Transverse colon (tissue), 4 donors: ENCODE results near the gene C1orf210. TPM values are rescaled to one million over a fixed set of nuclear protein-coding genes. Genes with fewer than 3 reads are reported as not detected.

Experiments
- DNase-seq: peaks from one replicate; pipeline ENCODE4 v3.0.0-alpha.2; 2019
- H3K27ac ChIP-seq, 4 donors: fragments of 200-600 bp; sonication (generic); 2 replicates each; pipeline ENCODE4 v1.5.1; 2016 to 2018; ENCODE audit warnings: inconsistent platforms in 4 of 4
- H3K27me3 ChIP-seq: fragments of 200-600 bp; sonication (generic); 2 replicates; pipeline ENCODE4 v1.5.1; 2017; ENCODE audit warnings: inconsistent platforms
- H3K36me3 ChIP-seq, 4 donors: fragments of 200-600 bp; sonication (generic); 2 replicates each; pipeline ENCODE4 v1.5.1; 2017 to 2019; ENCODE audit warnings: inconsistent platforms in 4 of 4
- H3K4me1 ChIP-seq, 4 donors: fragments of 200-600 bp; sonication (generic); 2 replicates each; pipeline ENCODE4 v1.5.1; 2017 to 2020; ENCODE audit warnings: inconsistent platforms in 4 of 4
- H3K4me3 ChIP-seq, 4 donors: fragments of 200-600 bp; sonication (generic); 1 replicate in 1 of 4; 2 replicates in 3 of 4; pipeline versions ENCODE4 v1.5.1 to v1.6.1; 2017 to 2019; ENCODE audit warnings: inconsistent platforms in 4 of 4
- H3K9me3 ChIP-seq, 2 donors: fragments of 200-600 bp; sonication (generic); 2 replicates each; pipeline ENCODE4 v1.5.1; 2017 to 2019; ENCODE audit warnings: inconsistent platforms in 2 of 2
- EP300 ChIP-seq: sonication (generic); formaldehyde crosslinking; IDR thresholded peaks from one replicate; pipeline ENCODE4 v1.6.1; 2017; ENCODE audit warnings: antibody characterized with exemption, low read depth
- POLR2A ChIP-seq: fragments of 450-650 bp; IDR thresholded peaks from one replicate; pipeline ENCODE4 v1.6.1; 2016; ENCODE audit warnings: antibody characterized with exemption, mild to moderate bottlenecking, moderate library complexity
- POLR2AphosphoS5 ChIP-seq, 3 donors: sonication (generic); formaldehyde crosslinking; IDR thresholded peaks; one replicate each; pipeline ENCODE4 v1.6.1; 2016; ENCODE audit warnings: antibody characterized with exemption in 3 of 3
- WGBS, 2 donors: methylation state at CpG; one replicate each; pipeline ENCODE4 v1.1.5; 2018; ENCODE audit warnings: low coverage in 1 of 2; 5-methylcytosine and 5-hydroxymethylcytosine counted together
- in situ Hi-C, 4 donors: fragments of 200-750 bp; cut with MboI; loops; one replicate each; pipeline versions ENCODE4 v1.15.0 to v1.15.1; 2017; ENCODE audit warnings: low sequenced_read_pairs in 3 of 4, low pct_ligation_motif_present in 1 of 4, low pct_unique_long_range_greater_than_20kb in 1 of 4
- intact Hi-C: fragments of 100-400 bp; cut with DNase I; formaldehyde crosslinking; loops from one replicate; pipeline ENCODE4 v1.15.1; 2023; ENCODE audit warnings: low total_unique reads
- total RNA-seq, 4 donors: library from RNA; depleted of rRNA; stranded (reverse); fragments of >200 nt; gene quantifications; one replicate each; pipeline ENCODE4 v1.1.0, GENCODE V29; 2016
- TF ChIP-seq, protein P1 (sequence below), 5 experiments: fragments of 200-600 bp in 3 of 5; fragments of 450-650 bp in 2 of 5; sonication (generic) in 3 of 5; IDR thresholded peaks; 1 replicate in 2 of 5; 2 replicates in 3 of 5; pipeline ENCODE4 v1.5.1; 2016 to 2017; ENCODE audit warnings: antibody characterized with exemption in 5 of 5, inconsistent platforms in 3 of 5, mild to moderate bottlenecking in 2 of 5, moderate library complexity in 1 of 5

The C1orf210 gene
- total RNA-seq, 4 donors from 2014 or later, result 43.8 to 100 (median 57.6) TPM

DNA sequence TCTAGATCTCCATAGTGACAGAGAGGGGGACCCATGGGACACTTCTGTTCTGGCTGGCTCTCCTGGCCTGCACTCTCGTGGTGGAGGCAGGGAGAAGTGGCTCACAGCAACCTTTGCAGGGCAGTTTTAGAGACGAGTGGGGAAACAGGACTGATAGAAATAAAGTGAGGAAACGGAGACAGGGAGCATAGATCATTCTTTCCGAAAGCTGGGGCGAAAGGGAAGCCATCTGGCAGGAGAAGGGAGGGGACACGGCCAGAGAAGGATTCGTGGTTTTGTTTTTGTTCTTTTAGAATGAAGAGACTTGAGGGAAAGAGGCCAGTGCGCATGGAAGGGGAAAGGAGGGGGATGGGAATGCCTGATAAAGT lies 18.9 kb upstream of the C1orf210 start:
- Histone ChIP-seq H3K27ac (peak overlapping the region; percentile 56 to 73 (median 68)), H3K4me1 (peaks cover 13 to 35% (median 20%) of the 10 kb centered on the region in 4 donors), H3K9me3 (no peaks in the 10 kb centered on the region), H3K36me3 (no peaks in the 10 kb centered on the region), H3K4me3 (no peak overlapping the region), H3K27me3 (no peaks in the 10 kb centered on the region)
- intact Hi-C loops, result no loop called here
- in situ Hi-C loops, result no loop called here
- TF ChIP-seq, protein P1, sequence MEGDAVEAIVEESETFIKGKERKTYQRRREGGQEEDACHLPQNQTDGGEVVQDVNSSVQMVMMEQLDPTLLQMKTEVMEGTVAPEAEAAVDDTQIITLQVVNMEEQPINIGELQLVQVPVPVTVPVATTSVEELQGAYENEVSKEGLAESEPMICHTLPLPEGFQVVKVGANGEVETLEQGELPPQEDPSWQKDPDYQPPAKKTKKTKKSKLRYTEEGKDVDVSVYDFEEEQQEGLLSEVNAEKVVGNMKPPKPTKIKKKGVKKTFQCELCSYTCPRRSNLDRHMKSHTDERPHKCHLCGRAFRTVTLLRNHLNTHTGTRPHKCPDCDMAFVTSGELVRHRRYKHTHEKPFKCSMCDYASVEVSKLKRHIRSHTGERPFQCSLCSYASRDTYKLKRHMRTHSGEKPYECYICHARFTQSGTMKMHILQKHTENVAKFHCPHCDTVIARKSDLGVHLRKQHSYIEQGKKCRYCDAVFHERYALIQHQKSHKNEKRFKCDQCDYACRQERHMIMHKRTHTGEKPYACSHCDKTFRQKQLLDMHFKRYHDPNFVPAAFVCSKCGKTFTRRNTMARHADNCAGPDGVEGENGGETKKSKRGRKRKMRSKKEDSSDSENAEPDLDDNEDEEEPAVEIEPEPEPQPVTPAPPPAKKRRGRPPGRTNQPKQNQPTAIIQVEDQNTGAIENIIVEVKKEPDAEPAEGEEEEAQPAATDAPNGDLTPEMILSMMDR (IDR thresholded peaks at IDR 0.05), result no peak
- no peak for TF ChIP-seq POLR2AphosphoS5 (IDR thresholded peaks at IDR 0.05)
- no peak for TF ChIP-seq POLR2A
- no peak for TF ChIP-seq EP300
- WGBS, 2 donors, result 58 to 65% methylated on average over 5 to 8 of the region's 8 CpGs
- DNase-seq, result no peak

DNA sequence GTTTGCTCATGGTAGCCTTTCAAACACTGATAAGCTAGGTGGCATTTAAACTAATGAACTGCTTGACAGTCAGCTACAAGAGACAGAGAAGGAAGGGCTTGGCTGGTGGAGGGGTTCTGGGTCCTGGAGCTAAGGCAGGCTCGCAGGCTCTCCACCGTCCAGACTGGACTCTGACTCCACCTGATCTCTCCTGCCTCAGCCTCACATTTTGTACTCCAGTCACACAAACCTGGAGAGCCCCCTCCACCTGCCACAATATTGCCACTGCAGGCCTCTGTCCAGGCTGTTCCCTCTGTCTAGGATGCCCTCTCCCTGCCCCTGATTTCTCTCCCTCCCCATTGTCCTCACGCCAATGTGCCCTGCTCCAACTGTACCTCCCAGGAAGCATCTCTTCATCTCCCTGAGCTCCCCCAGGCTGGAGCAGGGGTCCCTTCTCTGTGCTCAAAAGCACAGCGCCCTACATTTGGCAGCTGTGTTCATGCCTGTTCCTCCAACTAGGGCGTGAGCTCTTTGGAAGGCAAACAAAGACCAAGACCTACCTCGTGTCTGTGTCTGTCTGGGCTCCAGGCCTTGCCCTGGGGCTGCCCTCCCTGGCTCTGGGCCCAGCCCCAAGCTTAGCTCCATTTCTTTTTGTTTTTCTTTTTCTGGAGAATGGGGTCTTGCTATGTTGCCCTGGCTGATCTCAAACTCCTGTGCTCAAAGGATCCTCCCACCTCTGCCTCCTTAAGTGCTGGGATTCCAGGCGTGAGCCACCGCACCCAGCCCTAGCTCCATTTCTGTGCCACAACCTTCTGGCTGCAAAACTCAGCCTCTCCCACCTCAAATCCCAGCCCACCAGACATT lies 18.3 kb upstream of the C1orf210 start:
- peak overlapping the region; percentile 56 to 73 (median 68) for H3K27ac ChIP-seq
- H3K27me3 ChIP-seq, result no peaks in the 10 kb centered on the region
- peaks cover 13 to 35% (median 20%) of the 10 kb centered on the region in 4 donors for H3K4me1 ChIP-seq
- WGBS, 2 donors, result 69 to 100% methylated on average over 1 to 8 of the region's 8 CpGs
- peak; percentile 11 for DNase-seq
- H3K9me3 ChIP-seq, result no peaks in the 10 kb centered on the region
- in situ Hi-C loops (no loop called here), intact Hi-C loops (no loop called here)
- H3K4me3 ChIP-seq, result no peak overlapping the region
- TF ChIP-seq POLR2A (no peak), POLR2AphosphoS5 (IDR thresholded peaks at IDR 0.05) (no peak)
- no peaks in the 10 kb centered on the region for H3K36me3 ChIP-seq

DNA sequence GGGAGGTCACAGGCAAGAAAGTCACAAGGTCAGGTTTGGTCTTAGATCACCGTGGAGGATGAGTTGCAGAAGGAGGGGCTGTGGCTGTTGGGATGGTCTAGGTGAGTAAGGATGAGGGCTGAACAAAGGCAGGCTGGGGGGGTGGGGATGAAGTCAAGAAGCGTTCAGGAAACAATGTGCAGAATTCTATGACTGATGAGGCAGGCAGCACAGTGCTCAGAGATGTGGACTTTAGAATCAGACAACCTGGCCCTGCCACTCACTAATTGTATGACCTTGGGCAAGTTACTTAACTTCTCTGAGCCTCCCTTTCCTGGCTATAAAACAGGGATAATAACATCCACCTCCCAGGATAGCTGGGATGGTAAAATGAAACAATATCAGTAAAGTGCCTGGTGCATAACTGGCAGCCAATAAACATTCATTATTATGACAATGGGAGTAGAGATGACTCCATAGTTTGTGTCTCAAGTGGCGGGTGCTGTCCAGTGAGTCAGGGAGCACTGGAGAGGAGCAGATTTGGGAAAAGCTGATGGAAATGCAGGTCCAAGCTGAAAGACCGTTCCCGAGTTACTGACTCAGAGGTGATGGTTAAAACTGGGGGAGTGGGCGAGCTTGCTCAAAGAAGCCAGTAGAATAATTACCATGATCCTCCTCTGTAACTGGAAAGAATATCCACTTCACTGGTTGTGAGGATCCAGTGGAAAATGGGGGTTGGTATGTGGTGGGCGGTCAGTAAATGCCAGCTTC lies 17.5 kb upstream of the C1orf210 start:
- peak in 1 of 3 donors; percentile 43 for TF ChIP-seq POLR2AphosphoS5 (IDR thresholded peaks at IDR 0.05)
- TF ChIP-seq, protein P1 (IDR thresholded peaks at IDR 0.05), result no peak
- in situ Hi-C loops (no loop called here), intact Hi-C loops (no loop called here)
- DNase-seq, result peak; percentile 76
- Histone ChIP-seq H3K27ac (peak overlapping the region; percentile 59 to 73 (median 68)), H3K9me3 (no peaks in the 10 kb centered on the region), H3K4me3 (no peak overlapping the region), H3K36me3 (no peaks in the 10 kb centered on the region), H3K4me1 (peaks cover 13 to 35% (median 20%) of the 10 kb centered on the region in 4 donors), H3K27me3 (no peaks in the 10 kb centered on the region)
- 61 to 68% methylated on average over 4 to 7 of the region's 7 CpGs for WGBS, 2 donors

DNA sequence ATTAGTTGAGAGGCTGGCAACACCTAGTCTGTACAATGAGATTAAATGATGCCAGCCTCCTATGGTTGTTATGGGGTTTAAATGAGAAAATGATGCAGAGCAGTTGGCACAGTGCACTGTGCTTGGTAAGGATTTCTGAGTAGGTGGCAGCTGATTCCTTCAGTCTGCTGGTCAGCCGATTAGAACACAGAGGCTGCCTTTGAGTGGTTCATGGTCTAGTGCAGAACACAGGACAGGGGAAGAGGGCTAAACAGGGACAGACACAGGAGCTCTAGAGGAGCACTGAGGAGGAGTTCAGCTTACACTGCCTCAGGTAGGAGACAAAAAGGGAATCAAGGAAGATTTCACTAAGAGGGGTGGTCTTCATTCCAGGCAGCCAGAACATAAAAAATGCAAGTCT lies 16.8 kb upstream of the C1orf210 start:
- WGBS, 2 donors, result 72% methylated on average over 1 of the region's 1 CpG; no CpG with 5 or more reads in 1 of the 2 donors
- H3K27me3 ChIP-seq, result no peaks in the 10 kb centered on the region
- TF ChIP-seq POLR2A (no peak), EP300 (no peak), POLR2AphosphoS5 (IDR thresholded peaks at IDR 0.05) (no peak)
- DNase-seq, result no peak
- no peaks in the 10 kb centered on the region for H3K36me3 ChIP-seq
- intact Hi-C loops, result no loop called here
- peak overlapping the region; percentile 56 to 73 (median 62) for H3K27ac ChIP-seq
- in situ Hi-C loops, result no loop called here
- H3K9me3 ChIP-seq, result no peaks in the 10 kb centered on the region
- peaks cover 13 to 35% (median 20%) of the 10 kb centered on the region in 4 donors for H3K4me1 ChIP-seq
- H3K4me3 ChIP-seq, result no peak overlapping the region
